SIG-M5 treated with dmso at 0.1 percent for 504 hours (cell line): ENCODE data around the gene DAAM1.
A peak's percentile ranks its signal among the peaks of the same experiment; 100 is the strongest.

Experiments
- DNase-seq: peaks from one replicate; lab custom pipeline; 2025; ENCODE audit not compliant: unreplicated experiment; lab: John Stamatoyannopoulos, UW

Gene DAAM1

DNA sequence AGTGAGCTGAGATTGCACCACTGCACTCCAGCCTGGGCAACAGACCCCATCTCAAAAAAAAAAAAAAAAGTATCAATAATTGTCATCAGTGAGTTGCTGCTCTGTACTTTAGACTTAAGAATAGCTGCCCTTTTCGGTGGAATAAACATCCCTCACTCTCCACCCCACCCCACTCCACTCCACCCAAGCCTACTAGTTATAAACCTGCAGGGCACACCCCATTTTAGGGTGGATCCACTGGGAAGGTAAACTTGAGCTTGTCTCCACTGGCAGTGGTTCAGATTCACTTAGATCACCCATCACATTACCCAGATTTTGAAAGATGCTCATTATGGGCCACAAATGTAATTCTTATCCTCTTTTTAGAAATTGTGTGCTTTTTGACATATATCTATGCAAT is 170.3 kb downstream of the DAAM1 start:
- no peak for DNase-seq

DNA sequence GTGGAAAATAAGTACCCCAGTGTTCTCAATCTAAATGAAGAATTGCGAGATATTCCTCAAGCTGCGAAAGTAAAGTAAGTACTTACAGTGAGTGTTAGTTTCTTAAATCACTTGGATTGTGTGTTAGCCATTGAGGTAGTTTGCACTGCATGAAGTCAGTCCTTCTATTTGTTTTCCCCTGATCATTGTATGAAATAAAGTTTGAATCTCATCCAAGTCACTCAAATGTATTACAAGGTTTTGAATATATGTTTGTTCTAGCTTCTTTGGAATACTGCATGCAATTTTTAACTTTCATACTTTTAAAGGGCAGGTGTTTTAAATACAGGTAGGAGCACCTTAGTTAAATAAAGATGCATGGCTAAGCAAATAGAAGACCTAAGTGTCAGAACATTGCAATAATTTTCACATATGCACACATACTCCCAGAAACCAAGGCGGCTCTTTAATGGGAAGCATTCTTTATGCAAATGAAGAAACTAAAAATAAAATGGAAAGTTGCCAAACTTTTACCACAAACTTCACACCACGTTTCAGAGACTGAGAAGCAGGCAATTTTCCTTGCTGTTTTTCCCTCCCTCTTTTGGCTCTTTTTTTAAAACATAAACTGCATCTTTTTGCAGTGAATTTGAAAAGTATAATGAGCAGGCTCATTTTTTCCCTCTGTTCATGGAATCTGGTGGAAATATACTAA is 171.1 kb downstream of the DAAM1 start:
- peak; percentile 62 for DNase-seq

DNA sequence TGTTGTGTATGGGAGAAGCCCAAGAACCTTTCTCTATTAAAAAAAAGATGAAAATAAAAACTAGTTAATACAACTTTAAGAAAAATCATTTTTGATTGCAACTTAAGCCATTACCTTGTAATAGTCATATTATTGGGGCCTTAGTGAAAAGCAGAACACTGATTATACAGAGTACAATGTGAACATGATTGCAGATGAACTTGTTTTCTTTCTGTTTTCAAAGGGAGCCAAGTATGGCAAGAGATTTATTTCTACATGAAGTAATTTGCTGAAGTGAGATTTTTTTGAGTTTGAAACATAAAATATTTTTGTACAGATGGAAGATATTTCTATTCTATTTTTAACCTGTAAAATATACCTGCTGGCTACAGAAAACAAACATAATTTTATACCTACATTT is 171.8 kb downstream of the DAAM1 start:
- DNase-seq = no peak

DNA sequence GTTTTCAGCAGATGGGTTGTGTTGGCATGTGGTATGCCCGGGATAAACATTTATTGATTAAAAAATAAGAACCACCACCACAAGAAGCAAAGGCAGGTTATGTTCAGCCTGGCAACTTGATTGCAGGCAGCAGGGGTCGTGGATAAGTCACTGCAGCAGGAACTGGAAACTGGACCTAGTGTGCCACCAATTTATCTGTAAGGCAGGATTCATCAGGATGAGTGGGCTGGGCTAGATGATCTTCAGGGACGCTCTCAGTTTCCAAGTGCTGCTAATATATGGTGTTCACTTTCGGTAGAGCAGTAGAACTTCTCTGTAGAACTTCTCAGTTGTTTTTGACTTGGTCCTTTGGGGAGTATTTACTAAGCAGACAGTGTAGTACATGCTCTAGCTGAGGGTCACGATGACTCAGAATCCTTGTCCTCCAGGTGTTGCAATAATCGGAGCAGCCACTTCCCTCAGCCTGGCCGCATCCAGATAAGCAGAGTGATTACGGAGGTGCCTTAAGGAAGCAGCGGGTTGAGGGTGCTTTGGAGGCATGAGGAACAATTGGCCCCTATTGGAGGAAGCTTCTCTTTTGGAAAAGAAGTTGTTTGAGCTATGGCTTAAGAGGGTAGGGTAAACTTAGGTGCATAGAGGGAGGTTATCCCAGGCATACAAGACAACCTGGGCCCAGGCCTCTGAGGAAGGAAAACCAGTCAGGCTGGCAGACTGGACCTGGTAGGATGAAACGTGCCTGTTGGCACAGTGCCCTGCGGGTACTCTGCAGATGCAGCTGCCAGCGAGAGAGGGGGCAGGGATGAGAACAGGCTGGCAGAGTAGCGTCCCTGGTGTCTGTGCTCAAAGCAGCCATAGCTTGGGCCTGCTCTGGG is 172.7 kb downstream of the DAAM1 start:
- peak; percentile 90 for DNase-seq

DNA sequence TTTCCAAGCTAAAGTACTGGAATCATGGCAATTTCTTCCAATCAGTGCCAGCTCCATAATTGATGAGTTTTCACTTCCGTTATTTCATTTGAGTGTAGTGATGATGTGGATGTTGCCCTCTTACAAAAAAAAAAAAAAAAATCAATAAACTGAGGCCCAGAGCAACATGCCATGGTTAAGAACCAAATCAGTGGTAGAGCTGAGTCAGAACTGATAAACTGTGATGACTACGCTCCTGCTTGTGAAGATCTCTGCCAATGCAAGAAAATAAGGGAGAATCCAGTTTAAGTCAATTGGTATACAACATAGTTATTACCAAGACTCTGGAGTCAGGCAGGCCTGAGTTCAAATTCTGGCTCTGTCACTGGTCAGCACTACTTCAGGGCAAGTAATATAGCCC is 174.0 kb downstream of the DAAM1 start:
- DNase-seq = no peak

DNA sequence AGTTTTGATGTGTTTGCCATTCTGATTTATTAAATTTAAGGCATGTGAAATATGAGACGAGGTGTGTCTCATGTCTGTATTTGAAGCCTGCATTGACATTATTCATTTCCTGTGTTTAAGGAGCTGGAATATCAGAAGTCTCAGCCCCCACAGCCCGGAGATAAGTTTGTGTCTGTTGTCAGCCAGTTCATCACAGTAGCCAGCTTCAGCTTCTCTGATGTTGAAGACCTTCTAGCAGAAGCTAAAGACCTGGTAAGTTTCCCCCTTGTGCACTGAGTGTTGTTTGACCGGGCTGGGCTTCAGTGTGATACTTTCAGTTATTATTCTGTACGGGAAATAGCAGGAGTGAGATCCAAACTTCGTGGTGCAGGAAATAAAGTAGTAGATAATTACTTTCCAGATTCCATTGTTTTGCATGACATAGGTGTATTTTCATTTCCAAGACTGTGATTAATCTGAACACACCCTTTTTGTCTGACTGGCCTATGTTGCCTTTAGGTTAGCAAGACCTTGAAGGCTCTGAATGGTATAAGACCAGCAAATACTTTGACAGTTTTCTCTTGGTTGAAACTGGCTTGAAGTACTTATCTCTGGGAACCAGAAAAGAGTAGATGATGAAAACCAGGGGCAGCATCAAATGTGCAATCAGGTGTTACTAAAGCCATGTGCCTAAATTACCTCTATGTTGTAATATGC is 175.2 kb downstream of the DAAM1 start:
- DNase-seq = no peak

DNA sequence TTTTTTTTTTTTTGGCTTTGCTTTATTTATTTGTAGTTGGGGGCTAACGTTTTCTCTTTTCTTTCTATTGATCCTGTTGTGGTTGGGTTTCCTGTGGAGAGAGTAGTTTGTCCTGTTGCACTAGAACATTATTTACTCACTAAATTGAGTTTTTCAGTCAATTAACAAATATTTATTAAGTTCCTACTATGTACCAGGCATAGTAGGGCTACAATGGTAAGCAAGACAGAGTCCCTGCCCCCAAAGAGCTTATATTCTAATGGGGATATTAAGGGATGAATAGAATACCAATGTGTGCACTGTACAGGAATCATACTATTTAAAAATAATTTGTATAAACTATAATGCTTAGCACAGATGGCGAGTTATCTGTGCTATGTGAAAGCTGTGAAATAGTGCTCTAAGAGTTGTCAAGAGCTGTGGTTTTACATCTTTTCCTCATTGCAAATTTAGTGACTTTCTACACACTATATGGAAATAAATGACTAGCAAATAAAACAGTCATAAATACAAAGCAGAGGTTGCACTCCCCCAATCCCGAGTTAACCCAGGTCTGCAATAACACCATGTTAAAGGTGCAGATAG is 181.8 kb downstream of the DAAM1 start:
- DNase-seq = no peak

DNA sequence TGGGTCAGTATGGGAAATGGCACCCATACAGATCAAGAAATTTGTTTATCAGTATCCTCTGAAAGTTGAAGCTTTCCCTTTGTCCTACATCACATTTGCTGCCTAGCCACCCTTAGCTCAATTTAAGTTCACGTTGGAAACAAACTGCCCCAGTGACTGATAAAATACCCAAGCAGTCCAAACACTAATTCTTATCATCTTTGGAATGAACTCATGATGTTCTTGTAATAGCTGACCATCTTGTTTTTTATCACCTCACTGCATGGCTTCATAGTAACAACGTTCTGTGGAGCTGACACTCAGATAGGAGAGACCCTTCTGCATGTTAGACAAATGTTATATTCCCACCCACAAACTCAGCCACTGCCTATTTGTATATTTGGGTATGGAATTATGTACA is 183.3 kb downstream of the DAAM1 start:
- no peak for DNase-seq

DNA sequence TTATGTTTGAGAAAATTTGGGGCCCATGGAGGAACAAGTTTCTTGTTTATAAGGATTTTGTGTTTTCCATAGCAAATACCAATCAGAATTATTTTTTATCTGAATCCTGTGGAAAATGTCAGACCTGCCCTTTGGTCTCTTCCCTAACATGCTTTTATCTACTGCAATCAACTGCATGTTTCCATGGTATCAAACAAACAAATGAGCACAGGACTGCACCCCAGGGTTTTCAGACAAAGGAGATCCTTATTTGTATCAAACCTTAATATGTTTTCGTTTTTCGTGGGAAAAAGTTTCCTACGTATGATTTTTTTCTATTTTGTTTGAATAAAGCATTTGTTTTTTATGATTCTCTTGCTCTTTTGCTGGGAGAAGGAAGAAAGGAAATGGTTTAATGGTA is 185.6 kb downstream of the DAAM1 start:
- no peak for DNase-seq

DNA sequence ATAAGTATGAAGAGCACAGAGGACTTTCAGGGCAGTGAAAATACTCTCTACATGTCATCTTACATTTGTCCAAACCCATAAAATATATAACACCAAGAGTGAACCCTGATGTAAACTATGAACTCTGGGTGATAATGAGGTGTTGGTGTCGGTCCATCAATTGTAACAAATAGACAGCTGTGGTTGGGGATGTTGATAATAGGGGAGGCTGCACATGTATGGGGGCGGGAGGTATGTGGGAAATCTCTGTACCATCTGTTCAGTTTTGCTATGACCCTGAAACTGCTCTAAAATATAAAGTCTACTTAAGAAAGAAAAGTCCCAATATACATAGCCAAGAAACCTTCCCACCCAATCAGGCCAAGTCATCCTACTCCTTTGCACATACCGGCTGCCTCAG is 188.2 kb downstream of the DAAM1 start:
- DNase-seq = no peak

DNA sequence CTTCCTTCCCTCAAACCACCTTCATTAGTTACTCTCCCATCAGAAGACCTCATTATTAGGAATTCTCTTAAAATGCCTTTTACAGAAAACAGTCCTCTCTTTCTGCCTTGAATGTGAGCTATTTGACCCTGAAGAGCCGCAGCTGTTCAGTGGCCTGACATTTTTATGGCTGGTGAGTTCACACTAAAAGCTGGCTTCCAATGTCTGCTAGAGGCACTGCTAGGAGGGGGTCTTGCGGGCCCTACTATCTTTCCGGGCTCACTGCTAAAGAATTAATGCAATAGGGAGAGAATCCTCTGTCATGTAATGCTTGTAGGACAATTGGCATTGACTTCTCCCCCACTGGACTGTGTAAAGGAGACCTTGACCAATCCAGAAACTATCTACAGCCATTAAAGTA is 189.0 kb downstream of the DAAM1 start:
- DNase-seq = no peak

DNA sequence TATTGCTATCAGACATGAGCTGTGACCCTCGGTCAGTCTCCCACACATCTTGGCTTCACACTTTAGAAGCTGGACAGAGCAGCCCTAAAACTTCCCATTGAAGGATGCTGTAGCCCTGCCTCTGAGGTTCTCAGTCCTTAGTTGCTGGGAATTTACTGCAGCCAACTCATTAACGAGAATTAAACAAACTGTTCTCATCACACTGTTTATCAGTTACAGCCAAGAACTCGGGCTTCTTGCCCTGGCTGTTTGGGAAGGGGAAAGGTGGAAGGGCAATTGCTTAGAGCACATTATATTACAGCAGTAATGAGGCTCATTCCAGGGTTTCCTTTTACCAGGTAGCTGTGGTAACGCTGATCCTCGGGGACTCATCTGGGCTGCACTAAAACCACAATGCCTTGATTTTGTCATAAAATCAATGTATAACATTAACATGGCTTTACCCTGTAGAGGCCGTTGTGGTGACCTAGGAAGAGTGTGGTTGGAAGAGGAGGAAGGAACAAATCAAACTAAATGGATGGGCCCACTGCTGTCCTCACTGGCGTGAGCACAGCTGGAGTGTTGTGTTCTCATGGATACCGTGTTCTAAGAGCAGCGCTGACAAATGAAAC is 189.6 kb downstream of the DAAM1 start:
- no peak for DNase-seq

DNA sequence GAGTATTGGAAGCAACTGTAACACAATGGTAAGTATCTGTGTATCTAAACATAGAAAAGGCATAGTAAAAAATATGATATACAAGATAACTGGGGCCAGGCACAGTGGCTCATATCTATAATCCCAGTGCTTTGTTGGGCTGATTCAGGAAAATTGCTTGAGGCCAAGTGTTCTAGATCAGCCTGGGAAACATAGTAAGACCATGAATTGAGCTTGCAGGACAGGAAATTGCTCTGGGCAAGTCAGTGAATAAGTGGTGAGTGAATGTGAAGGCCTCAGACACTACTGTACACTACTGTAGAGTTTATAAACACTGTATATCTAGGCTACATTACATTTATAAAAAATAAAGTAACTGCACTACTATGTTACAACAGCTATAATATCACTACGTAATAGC is 201.5 kb downstream of the DAAM1 start:
- no peak for DNase-seq

DNA sequence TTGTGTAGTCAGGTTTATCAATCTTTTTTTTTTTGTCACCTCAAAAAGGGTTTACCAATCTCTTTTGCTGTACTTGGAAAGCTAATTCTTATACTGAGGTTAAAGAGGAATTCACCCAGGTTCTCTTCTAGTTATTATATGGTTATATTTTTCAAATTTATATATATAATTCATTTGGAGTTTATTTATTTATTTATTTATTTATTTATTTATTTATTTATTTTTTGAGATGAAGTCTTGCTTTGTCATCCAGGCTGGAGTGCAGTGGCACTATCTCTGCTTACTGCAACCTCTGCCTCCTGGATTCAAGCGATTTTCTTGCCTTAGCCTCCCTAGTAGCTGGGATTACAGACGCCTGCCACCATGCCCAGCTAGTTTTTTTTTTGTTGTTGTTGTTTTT is 202.9 kb downstream of the DAAM1 start:
- DNase-seq = no peak

DNA sequence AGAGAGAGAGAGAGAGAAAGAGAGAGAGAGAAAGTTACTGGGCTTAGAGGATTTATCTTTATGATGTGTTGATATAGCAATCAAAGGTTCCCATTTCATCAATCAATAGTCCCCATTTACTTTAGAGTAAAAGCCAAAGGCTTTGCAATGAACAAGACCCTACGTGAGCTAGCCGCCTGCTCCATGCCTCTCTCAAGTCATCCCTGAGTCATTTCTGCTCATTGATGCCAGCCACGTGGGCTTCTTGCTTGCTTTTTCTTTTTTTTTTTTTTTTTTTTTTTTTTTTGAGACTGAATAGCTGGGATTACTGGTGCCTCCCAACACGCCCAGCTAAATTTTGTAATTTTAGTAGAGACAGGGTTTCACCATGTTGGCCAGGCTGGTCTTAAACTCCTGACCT is 205.8 kb downstream of the DAAM1 start:
- DNase-seq = no peak

DNA sequence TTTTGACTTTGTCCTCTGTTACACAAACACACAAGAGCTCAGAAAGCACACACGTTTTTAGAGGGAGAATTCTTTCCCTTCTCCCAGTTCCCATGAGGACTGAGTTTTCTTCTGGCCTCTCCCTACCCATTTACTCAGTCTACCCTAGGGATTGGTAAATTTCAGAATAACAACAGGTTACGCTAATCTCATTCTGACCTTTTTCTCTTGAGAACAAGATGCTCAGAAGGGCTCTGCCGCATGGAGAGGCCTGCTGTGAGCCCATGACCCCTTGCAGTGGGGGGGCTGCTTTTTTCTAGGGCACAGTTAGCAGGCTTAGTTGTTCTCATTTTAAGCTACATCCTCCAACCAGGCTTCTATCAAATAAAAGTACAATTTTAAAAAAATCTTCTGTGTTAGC is 207.2 kb downstream of the DAAM1 start:
- no peak for DNase-seq

DNA sequence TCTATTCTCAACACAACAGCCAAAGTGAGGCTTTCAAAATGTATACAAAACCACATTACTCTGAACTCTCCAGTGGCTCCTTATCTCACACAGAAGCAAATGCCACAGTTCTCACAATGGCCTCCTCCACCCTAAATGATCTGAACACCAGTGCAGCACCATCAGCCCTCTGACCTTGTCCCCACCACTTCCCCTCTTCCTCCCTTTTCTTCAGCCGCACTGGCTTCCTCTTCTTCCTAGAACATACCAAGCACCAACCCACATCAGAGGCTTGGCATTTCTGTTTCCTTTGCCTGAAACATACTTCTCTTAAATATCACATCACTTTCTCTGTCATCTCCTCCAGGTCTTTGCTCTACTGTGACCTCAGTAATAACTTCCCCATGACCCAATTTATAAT is 210.4 kb downstream of the DAAM1 start:
- DNase-seq = peak; percentile 27

DNA sequence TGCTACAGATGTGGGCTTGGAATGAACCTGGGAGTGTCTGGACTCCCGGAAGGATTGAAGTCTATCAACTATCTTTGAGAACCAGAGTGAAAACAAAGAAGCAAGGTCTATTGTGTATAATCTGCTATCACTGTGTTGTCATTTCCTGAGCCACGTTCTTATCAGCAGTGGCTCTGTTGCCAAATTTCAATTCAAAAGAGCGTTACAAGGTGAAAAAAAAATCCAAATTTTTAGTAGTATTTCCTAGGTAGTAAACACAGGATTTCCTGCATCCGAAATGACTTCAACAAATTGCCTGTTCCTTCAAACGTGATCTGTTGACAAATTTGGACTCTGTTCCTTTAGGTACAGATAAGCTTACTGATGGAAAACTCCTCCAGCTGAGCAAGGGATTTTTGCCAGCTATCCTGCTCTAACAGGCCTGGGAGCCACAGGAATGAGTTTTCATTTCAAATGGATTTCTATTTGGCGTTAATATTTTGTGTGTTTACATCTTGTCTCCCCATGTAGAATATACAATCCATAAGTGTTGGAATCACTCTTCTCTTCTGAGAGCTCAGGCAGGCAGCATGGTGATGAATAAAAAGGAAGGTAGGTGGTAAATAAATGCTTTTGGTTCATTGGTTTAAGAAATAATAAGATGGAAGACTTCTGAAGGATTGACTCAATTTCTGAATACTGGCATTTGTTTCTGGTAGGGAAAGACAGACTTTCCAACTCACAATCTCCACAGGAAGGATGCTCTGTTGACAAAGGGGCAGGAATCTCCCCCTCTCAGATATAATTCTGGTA is 218.2 kb downstream of the DAAM1 start:
- no peak for DNase-seq

DNA sequence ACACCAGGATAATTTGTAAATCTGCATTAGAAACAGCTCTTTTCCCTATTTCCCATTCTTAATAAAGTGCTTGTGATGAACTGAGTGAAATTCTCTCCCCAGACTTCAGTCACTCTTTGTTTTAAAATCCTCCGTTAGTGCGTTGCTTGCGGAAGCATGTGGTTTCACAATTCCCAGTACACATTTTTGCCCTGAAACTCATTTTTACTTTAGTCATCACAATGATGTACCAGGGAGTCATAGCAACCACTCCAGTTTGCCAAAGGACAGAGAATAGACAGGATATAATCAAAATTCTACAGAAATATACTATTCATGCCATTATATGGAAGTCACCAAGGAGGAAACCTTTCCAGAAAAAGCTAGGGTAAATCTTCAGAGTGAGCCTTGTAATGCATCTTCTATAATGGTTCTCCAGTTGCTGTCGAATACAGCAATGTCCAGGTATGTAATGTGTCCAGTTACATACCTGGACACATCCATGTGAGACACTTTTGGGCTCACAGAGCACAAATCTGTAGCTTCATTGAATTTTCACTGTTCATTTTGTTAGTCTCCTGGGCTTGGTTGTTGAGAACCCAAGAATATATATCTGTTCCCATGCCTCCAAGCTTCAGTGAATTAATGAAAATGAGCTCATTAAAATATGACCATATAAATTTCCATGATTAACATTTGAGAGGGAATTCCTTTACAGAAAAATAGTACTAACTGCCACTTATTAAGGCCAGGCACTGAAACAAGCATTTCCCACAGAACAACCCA is 219.0 kb downstream of the DAAM1 start:
- no peak for DNase-seq
